OCI-M2 (cell line): ENCODE measurements around the gene BCR.

Experiments
- DNase-seq: peaks from one replicate; lab custom pipeline; 2025; ENCODE audit not compliant: unreplicated experiment; lab: John Stamatoyannopoulos, UW

Gene BCR

DNA sequence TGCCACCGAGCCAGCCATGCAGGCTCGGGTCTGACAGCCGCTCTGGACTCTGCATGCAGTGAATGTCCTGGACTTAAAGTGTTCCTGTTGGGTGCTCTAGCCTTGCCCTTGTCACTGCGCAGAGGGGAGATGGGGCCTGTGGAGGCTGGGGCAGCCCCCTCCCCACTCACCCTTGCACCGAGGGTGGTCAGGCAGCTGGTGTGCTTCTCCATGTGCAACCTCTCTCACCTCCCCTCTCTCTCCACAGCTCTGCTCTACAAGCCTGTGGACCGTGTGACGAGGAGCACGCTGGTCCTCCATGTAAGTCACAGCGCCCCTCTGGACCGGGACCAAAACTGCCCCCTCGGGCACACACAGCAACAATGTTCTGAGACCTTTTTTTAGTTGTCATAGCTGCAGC is 92.5 kb downstream of the BCR start:
- no peak for DNase-seq

DNA sequence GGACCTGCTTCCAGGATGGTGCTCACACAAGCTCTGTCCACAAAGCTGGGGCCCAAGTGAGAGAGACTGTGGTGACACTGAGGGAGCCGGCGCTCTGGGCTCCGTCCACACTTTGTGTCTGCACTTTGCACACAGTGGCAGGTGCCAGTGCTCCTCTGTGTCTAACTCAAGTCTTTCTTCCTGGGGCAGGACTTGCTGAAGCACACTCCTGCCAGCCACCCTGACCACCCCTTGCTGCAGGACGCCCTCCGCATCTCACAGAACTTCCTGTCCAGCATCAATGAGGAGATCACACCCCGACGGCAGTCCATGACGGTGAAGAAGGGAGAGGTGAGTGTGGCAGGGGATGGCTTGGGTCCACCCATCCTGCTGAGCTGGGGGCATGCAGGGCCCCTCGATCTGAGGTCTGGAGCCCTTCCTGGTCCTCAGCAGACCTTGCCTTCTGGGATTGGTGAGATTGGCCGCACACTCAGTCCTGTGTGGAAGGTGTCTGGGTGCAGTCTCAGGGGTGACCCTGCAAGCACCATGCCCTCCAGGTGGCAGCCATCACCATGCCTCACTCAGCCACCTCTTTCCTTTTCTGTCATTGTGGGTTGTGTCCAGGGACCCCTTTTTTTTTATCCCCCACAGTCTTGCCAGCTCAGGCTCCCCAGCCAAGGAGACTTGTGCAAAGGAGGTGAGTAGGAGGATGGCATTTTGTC is 93.3 kb downstream of the BCR start:
- DNase-seq: no peak

DNA sequence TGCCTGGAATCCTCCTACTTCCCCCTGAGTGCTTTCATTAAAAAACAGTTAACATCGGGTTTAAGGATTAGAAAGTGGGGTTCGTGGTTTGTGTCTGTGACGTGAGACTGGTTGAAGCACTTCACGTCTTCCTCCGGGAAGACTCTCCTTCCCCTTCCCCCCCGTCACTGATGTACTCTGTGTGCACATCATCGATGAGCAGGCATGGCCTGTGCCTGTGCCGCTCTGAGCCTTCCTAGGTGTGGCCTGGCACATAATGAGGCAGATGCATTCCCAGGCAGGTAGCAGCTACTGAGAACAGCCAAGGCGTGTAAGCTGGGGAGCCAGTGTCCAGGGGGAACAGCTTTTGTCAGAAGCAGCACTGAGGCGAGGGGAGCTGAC is 93.8 kb downstream of the BCR start:
- DNase-seq: no peak

DNA sequence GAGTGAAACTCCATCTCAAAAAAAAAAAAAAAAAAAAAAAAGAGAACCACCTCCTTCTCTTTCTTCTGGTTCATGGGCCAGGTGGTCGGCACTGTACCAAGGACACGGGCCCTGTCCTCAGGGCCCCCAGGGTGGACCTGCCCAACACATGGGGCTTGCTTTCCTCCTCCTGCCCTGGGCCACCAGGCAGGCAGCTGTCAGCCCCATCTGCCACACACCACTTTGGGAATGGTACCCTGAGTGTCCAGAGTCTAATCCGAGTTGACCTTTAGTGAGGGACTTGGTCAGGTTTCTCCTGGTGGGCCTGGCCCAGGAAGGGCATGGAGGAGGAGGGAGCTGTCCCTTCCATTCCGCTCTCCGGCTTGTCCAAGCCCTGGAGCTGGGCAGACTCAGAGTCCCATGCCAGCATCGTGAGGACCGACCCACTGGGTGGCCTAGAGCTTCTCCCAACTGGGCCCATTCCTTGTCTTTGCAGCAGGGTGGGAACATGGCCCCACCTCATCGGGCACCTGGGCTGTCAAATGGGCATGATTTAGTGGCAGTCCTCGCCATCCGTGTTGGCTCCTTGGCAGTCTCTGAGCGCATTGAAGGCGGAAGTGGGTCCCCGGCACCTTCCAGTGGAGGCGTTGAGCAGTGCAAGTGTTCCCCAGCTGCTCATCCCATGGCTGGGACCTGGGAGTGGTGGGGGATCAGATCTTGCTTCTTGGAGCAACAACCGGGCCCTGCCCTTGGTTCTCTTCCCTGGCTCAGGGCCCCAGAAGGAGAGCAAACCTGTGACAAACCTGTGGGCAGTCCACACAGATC is 94.8 kb downstream of the BCR start:
- no peak for DNase-seq

DNA sequence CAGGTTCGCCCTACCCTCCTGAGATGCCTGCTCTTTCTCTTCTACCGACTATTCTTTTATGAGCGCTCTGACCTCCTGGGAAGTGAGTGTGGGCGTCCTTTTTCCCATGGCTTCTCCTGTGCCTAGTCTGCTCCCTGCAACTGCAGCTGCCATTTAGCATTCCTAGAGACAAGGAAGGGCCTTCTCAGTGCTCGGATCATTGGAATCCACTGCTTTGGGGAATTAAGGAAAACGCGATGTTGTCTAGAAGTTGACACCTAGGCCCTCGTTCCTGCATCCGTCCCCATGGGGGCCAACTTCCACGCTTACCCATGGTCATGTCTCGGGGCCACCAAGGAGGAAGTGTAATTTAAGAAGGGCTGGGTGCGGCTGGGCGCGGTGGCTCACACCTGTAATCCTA is 95.4 kb downstream of the BCR start:
- no peak for DNase-seq

DNA sequence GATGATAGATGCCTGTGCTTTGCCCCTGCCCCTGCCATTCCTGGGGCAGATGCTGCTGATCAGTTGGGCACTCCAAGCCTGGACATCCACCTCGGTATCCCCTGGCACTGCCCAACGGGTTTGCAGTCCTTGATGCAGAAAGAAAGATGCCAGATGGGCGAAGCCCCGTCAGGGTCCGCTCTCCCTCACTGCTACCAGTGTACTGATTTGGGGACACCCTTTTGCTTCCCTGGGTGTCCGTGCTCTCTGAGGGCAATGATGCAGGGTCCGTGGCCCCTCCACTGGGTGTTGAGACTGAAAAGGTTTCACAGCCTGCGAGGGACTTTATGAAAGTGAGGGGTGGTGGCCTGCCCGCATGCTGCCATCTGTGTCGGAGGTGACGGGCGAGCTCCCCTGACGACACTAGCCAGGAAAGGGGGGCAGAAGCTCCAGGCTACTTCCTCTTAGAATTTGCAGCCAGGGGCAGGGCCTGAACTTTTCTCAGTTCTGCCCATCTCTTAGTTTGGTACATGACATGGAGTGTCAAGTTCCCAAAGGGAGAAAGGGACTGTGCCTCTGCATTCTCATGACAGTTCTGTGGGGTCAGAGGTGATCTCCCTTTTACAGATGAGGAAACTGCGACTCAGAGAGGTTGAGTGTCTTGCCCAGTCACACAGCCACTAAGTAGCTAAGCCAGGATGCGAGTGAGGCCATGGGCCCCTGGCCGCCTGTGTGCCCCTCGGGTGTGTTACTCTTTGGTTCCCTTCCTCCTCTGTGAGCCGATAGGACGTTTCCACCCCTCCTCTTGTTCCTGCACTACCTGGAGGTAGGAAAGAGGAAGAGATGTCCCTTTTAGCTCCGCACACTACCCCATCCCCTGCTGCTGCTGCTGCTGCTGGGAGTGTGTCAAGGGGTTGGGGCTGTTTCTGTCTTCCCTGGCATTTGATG is 96.6 kb downstream of the BCR start:
- DNase-seq: no peak

DNA sequence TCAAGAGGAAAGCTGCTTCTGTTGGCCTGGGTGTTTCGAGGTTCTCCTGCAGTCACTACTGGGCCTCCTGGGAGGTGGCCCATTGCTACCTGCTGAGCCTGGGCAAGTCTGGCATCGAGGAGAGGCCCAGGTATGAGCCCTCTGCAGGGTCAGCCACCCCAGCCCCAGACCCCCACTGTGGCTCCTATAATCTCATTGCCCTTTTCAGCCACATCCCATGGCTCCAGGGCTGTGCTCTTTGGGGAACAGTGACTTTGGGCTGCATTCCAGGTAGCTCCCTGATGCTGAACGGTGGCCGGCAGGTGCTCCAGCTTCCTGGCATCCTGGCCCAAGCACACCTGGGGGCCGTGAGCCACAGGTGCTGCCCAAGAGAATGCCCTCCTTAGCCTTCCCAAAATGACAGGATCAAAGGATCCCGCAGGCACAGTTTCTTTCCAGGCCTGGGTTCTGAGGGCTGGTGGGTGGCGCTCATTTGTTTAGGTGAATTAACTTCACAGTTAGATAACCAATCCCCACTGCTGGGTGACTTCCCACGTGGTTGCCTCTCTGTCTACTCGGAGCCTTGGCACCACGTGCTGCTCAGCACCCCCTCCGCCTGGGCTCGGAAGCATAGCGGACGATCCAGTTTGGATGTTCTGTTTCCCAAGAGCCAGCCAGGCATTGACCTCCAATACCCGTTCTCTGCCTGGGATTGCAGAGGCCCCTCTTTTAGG is 97.4 kb downstream of the BCR start:
- no peak for DNase-seq

DNA sequence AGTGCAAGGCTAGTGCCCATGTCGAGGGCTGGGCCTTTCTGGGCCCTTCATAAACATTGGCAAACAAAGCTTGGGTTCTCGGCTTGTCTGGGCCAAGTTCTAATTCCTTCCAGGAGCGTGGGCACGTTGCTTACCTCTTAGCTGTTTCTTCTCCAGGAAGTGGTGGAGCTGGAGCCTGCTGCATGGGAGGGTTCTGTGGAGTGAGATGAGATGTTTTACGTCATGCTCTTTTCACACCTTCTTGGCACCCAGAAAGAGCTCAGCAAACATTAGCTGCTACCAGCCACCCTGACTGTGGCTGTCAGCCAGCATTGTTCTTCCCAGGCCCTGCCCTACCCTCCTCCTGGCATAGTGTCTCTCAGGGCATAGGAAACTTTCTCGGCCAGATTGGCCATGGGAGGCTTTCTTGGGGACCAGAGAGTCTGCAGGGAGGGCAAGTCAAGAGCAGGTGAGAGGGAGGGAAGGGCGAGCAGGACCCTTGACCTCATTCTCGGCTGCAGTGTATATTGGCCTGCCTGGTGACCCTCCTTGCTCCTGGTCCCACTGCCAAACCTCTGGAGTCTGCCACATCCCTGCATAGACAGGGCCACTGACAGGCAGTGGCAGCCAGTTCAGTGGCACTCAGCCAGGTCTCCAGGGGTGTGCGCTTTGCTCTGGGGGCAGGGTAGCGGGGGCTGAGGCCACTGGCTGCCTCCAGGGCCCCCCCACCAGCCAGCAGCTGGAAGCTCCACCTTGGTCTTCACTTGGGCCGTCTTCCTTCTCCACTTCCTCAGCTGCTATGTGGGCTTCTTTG is 98.8 kb downstream of the BCR start:
- DNase-seq: no peak

DNA sequence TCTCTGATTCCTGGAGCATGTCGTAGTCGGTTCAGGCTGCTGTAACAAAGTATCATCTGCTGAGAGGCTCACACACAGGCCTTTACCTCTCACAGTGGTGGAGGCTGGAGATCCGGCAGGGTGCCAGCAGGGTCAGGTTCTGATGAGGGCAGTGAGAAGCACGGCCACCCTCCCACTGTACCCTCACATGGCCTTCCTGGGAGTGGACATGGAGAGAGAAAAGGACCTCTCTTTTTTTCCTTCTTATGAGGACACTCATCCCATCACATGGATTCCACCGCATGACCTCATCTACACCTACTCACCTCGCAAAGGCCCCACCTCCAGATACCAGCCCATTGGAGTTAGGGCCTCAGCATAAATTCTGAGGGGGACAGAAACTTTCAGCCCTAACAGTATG is 99.5 kb downstream of the BCR start:
- DNase-seq: no peak

DNA sequence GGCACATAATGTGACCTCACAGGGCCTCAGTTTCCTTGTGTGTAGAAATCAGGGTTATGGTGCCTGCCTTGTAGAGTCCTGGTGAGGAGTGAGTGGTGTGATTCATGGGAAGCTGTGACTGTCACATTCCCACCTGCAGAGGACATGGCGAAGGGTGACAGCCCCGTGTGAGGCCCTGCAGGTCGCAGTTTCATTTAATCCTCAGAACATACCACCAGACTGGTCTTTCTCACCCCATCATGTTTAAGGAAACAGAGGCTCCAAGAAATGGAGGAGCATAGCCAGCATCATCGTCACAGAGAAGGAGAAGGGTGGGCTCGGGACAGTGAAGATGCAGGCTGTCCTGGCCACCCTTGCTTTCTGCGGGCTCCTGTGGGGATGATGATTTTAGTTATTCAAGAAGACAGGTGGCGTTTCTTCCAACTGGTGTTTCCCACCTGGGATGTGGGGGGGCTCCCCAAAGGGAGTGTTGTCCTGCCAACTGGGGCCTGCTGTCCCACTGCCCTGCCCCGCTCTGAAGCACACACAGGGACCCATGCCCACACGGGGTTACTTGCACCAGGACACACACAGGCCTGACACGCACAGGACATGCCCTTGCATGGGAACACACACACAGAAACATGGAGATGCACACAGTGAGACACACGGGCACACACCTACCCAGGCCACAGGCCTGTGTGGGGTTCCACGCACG is 100.2 kb downstream of the BCR start:
- DNase-seq: no peak

DNA sequence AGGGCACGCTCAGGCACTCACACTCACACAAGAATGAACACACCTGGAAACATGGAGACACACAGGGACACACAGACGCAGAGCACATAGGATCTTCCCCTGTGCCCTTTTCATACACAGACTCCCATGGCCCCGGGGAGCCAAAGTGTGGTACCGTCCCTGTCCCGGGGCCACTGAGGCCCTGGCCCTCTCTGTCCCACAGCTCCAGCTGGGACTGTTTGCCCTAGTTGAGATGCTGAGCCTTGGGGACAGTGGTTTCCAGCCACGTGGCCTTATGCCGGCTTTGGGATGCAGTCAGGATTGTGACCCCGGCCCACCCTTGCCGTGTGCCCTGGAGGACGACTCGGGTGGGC is 100.7 kb downstream of the BCR start:
- no peak for DNase-seq

DNA sequence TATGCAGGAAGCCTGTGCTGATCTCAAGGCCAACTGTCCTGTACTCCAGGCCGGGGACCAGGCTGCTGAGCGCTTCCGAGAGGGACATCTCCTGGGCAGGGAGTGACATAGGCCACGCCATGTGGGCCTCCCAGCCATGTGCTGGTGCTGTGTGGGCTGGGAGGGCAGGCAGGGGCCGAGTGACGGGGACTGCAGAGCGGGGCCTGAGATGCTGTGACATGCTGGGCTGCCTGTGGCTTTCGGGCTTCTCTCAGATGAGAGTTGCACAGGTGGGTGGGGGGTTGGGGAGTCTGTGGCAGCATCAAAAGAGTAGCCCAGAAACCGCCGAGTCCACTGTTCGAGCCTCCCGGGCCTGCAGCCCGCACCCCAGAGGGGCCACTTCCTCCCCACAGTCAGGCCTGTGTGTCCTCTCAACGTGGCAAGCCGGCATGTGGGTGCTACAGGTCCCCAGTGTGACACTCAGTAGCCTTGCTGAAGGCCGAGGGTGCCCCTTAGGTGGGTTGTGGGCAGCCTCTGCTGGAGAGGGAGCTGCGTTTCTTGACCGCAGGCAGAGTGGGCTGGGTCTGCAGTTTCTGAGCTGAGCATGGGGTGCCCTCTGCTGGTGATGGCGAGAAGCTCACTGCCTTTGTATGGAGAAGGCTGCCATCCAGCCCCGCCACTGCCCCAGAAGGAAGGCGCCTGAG is 101.2 kb downstream of the BCR start:
- DNase-seq: no peak

DNA sequence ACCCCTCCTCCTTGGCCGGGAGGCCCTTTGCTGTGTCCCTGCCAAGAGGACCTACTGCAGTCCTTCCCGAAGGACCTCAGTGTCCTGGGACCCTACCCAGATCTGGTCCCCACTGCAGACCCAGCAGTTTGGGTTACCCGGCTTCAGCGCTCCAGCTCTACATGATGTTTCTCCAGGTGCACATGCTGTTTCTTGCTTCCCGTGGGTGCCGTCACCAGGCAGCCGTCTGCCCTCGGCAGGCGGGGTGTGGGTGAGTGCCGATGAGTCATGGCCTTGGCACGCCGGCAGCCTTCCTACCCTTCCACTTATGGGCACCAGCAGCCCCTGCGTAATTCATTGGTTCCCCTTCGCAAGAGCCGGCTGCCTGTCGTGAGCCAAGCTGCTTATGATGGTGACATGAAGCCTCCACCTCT is 101.8 kb downstream of the BCR start:
- DNase-seq: no peak

DNA sequence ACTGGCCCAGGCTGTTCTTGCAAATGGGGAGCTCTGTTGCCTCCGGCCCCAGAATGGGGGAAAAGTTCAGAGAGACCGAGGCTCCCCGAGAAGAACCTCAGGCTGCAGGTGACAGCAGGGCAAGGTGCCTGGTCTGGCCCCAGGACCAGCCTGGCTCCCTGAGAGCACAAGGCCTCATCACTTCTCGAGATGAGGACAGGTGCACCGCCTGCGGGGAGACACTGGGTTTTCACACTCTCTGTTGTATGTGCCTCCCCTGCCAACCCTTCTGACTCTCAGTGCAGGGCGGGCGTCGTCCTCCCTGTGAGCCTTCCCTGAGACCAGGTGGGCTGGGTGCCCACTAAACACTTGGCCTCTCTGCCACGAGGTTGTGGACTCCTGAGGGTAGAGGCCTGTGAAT is 102.2 kb downstream of the BCR start:
- DNase-seq: no peak

DNA sequence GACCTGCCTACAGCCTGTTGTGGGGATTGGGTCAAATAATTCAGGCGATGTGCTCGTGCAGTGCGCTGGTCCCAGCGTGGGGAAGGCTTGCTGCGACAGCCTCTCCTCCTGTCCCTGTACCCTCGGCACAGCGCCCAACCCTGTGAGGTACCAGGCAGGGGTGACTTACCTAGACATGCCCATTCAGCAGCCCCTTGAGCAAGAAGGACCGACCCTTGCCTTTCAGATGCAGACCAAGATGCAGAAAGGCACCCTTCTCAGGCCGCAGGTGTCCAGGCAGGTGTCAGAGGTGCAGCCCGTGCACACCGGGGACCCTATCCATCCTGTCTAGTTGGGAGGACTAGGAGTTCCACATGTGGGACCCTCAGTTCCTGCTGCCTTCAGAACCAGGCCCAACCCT is 102.7 kb downstream of the BCR start:
- no peak for DNase-seq

DNA sequence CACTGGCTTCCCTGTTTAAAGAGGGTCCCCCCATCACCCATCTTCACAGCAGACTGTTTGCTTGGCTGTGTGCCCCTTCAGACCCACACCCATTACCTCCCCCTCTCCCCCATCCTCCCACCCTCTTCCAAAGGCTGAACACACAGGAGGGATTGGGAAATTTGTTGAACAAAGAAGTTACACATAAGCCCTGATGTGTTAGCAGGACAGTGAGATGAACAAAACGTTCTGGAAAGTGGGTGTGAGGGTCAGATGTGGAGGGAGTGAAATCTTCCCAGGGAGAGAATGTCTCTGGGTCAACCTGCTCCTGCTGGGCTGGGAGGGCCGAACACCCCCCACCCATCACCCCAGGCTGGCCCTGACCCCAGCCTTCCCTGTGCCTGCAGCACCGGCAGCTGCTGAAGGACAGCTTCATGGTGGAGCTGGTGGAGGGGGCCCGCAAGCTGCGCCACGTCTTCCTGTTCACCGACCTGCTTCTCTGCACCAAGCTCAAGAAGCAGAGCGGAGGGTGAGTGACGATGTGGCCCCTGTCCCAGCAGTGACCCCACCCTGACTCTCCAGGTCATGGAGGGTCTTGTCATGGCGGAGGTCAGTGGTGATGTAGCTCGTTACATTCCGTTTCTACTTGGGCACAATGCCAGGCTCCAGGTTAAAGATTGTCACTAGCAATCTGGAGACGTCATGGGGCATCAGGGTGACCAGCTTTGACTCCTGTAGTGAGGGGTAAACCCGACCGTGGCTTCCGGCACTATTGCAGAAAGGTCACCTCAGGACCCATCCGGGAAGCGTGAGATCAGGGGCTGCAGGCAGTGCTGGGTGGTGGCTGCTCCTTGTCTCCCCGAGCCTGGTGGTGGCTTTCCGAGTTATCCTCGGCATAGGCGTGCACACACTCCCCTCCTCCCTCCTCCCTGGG is 103.5 kb downstream of the BCR start:
- DNase-seq: no peak

DNA sequence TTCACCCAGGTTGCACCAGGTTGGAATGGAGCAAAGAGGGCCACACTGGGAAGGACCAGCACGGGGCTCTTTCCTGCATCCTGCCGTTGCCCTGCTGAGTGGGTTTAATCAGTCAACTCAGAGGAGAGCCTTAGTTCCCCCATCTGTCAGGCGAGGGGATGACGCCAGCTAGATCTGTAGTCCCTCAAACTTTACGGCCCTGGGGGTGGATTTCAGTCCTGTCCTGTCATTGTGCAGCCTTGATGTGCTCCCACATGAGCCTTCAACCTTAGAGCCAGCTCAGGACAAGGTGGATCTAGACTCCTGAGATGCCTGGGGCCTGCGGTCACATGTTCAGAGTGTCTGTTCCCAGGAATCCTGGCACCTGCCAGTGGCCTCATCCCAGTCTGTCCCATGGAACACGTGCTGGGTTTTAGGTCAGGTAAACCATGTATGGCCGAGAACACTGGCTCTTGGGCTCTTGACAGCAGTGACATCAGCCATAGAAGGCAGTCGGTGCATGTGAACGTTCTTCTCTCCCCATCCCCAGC is 104.3 kb downstream of the BCR start:
- no peak for DNase-seq

DNA sequence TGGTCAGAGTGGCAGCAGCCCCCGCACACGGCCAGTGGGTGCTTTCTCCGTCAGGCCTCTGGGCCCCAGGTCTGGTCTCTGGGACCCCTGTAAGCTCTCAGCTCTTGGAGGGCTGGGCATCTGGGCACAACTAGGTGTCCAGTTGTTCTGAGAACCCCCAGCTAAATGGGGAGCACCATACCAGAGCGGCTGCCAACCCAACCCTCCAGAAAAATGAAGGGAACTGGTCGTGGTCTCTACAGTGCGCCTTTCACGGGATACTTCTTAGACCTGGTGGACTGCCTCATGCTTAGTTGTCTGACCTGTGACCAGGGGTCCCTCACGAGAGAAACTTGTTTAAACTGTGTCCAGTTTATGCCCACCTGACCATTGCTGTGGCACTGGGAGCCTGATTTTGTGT is 104.9 kb downstream of the BCR start:
- DNase-seq: no peak
